Raji (cell line): ENCODE measurements around the gene RBFOX1.

Source experiments
- POLR2A ChIP-seq: IDR thresholded peaks from 2 replicates; pipeline ENCODE4 v1.6.1; 2011; ENCODE audit warnings: low read depth, low read length, control low read depth; ENCODE audit not compliant: insufficient read depth

RBFOX1 gene

DNA sequence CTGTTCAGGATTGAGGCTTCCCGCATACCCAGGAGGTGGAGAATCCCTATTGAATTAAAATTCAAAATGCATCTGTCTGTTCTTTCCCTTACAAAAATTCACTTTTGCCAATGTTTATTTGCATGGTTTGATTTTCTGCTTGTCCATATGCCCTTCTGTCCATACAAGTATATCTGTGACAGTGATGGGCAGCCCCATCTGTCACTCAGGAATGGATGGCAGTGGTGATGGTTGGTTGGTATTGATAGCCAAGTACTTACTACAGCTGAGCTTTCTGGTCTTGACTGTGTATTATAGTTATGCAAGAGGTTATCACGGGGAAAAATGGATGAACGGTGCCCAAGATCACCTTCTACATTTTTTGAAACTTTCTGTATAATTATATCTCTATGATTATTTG is 171.0 kb downstream of the RBFOX1 start:
- TF ChIP-seq POLR2A, result no peak

DNA sequence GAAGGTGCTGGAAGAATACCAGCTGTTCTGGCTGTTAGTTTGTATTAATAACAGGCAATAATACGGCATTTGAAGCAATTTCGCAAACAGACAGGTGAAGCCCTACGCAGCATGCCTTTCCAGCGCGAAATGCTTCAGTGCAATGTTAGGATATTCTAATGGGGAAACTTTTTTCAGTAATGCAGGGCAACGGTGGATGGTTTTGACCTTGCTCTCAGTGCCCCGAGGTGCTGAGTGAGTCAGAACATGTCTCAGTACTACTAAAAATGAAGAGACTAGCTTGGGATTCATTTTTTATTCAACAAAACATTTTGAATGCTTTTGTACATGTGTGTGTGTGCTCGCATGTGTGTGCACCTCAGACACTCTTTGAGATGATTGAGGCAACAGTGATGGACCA is 172.2 kb downstream of the RBFOX1 start:
- no peak for TF ChIP-seq POLR2A

- TF ChIP-seq POLR2A, result no peak
These were observed 172.8 kb downstream of the RBFOX1 start for GRCh38 chr16:7505495-7505894.

- TF ChIP-seq POLR2A, result no peak
These were observed 173.7 kb downstream of the RBFOX1 start for GRCh38 chr16:7506363-7506762.

- no peak for TF ChIP-seq POLR2A
These were observed 176.0 kb downstream of the RBFOX1 start for GRCh38 chr16:7508656-7509055.

- no peak for TF ChIP-seq POLR2A
These were observed 177.4 kb downstream of the RBFOX1 start for GRCh38 chr16:7509963-7510601.

GRCh38 chr16:7511549-7512260 is 179.1 kb downstream of the RBFOX1 start:
- no peak for TF ChIP-seq POLR2A

DNA sequence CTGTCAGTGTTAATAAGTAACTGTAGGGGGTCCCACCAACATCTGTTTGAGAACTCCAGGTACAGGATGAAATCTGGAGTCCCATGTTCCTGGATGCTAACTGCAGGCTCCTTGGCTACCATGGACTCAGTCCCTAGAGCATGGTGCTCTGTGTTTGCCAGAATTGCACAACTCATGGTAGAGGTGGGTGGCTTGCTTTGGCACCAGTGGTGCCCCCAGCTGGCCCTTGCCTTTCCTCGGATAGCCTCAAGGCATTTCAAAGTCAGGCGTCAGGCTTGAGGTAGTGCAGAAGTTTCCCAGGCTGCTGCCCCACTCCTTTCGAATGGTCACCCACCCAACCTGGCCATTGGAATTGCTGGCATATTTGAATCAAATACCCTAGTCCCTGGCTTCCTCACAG is 179.9 kb downstream of the RBFOX1 start:
- no peak for TF ChIP-seq POLR2A

- no peak for TF ChIP-seq POLR2A
These were observed 180.8 kb downstream of the RBFOX1 start for GRCh38 chr16:7513429-7513828.

GRCh38 chr16:7515543-7515942 is 182.9 kb downstream of the RBFOX1 start:
- no peak for TF ChIP-seq POLR2A

- no peak for TF ChIP-seq POLR2A
These were observed 184.9 kb downstream of the RBFOX1 start for GRCh38 chr16:7517496-7517895.

GRCh38 chr16:7518158-7518557 is 185.5 kb downstream of the RBFOX1 start:
- TF ChIP-seq POLR2A, result no peak

DNA sequence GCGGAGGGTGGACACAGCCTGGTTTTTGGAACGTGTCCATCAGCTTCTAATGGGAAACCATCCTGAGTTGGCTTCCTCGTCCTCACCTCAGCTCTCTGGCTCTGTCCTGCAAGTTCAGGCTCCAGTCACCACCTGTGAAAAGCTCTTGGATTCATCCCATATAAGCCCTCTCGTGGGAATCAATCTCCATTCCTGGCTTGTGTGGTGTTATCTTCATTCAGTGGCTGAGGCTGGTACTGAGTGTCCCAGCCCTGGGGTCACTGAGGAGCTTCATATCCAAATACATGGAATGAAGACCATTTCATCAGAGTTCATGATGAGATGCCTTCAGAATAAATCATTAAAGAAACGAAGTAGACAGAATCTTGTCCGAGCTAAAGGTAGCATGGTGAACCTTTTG is 189.2 kb downstream of the RBFOX1 start:
- TF ChIP-seq POLR2A, result no peak

GRCh38 chr16:7524419-7524818 is 191.8 kb downstream of the RBFOX1 start:
- TF ChIP-seq POLR2A, result no peak

- TF ChIP-seq POLR2A, result no peak
These were observed 194.1 kb downstream of the RBFOX1 start for GRCh38 chr16:7526736-7527135.

DNA sequence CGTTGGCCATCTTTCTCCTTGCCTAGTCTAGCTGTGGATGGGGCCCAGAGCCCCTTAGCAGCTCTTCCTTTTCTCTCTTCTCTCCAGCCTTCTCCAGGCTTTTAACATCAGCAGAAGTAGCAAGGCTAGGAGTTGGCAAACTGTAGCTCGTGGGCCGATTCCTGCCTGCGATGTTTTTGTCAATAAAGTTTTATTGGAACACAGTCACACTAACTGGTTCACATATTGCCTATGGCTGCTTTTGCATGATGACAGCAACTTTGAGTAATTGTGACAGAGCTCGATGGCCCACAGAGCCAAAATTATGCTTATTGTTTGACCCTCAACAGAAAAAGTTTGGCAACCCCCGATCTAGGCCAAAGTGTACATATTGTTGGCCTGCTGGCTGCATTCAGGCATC is 199.9 kb downstream of the RBFOX1 start:
- no peak for TF ChIP-seq POLR2A

GRCh38 chr16:7534749-7535148 is 202.1 kb downstream of the RBFOX1 start:
- TF ChIP-seq POLR2A, result no peak
